ENCODE data around the gene TNIK. TPM values are rescaled to one million over a fixed set of nuclear protein-coding genes. Genes with fewer than 3 reads are reported as not detected.

The TNIK gene
- total RNA-seq, 1 experiment from 2014 or later, result 0.69 TPM

GRCh38 chr3:171277456-171278298, 182.5 kb downstream of the TNIK start:
- intact Hi-C loops (cut with micrococcal nuclease; ENCODE audit: unreplicated experiment), result no loop called here
- no peak overlapping the region for H3K27ac ChIP-seq (ENCODE audit: low read depth, low read length, poor library complexity, severe bottlenecking)
- no peaks in the 10 kb centered on the region for H3K27me3 ChIP-seq (replicated peaks; ENCODE audit: insufficient read depth, low read depth, low read length, poor library complexity)
- H3K9me3 ChIP-seq (ENCODE audit: low read depth, low read length, poor library complexity, severe bottlenecking), result no peaks in the 10 kb centered on the region
- no peak for TF ChIP-seq CTCF (conservative IDR thresholded peaks at IDR 0.05; ENCODE audit: low read depth, low read length)
- no peak for DNase-seq (ENCODE audit: low spot score)
- BruUV-seq (replicated peaks), result no TSS peak
- no peak overlapping the region for H3K4me3 ChIP-seq (ENCODE audit: low read depth, low read length, poor library complexity, severe bottlenecking)
- ChIA-PET POLR2A (ENCODE audit: low non-redundant PET) (no interaction called here), CTCF (no interaction called here)
- H3K4me1 ChIP-seq (ENCODE audit: insufficient read depth, low read length, poor library complexity, severe bottlenecking), result no peaks in the 10 kb centered on the region
- no peaks in the 10 kb centered on the region for H3K36me3 ChIP-seq (ENCODE audit: insufficient read depth, low read length, poor library complexity, severe bottlenecking)

- DNase-seq (ENCODE audit: low spot score), result no peak
- no peaks in the 10 kb centered on the region for H3K4me1 ChIP-seq (ENCODE audit: insufficient read depth, low read length, poor library complexity, severe bottlenecking)
- no peak for TF ChIP-seq CTCF (conservative IDR thresholded peaks at IDR 0.05; ENCODE audit: low read depth, low read length)
- TF ChIP-seq EZH2 (IDR thresholded peaks at IDR 0.05; ENCODE audit: borderline replicate concordance, low read depth, low read length, poor library complexity, severe bottlenecking), result no peak
- POLR2A ChIA-PET (ENCODE audit: low non-redundant PET), result no interaction called here
- no peaks in the 10 kb centered on the region for H3K9me3 ChIP-seq (ENCODE audit: low read depth, low read length, poor library complexity, severe bottlenecking)
- H3K36me3 ChIP-seq (ENCODE audit: insufficient read depth, low read length, poor library complexity, severe bottlenecking), result no peaks in the 10 kb centered on the region
- no peak overlapping the region for H3K4me3 ChIP-seq (ENCODE audit: low read depth, low read length, poor library complexity, severe bottlenecking)
- CTCF ChIA-PET, result no interaction called here
- H3K27me3 ChIP-seq (replicated peaks; ENCODE audit: insufficient read depth, low read depth, low read length, poor library complexity), result no peaks in the 10 kb centered on the region
- intact Hi-C loops (cut with micrococcal nuclease; ENCODE audit: unreplicated experiment), result no loop called here
- BruUV-seq (replicated peaks), result no TSS peak
- H3K27ac ChIP-seq (ENCODE audit: low read depth, low read length, poor library complexity, severe bottlenecking), result no peak overlapping the region
Observed at GRCh38 chr3:171276923-171277322, 183.3 kb downstream of the TNIK start.

GRCh38 chr3:171274222-171274621, 186.0 kb downstream of the TNIK start:
- no peaks in the 10 kb centered on the region for H3K36me3 ChIP-seq (ENCODE audit: insufficient read depth, low read length, poor library complexity, severe bottlenecking)
- no peak overlapping the region for H3K4me3 ChIP-seq (ENCODE audit: low read depth, low read length, poor library complexity, severe bottlenecking)
- H3K27ac ChIP-seq (ENCODE audit: low read depth, low read length, poor library complexity, severe bottlenecking), result no peak overlapping the region
- H3K4me1 ChIP-seq (ENCODE audit: insufficient read depth, low read length, poor library complexity, severe bottlenecking), result no peaks in the 10 kb centered on the region
- intact Hi-C loops (cut with micrococcal nuclease; ENCODE audit: unreplicated experiment), result no loop called here
- no TSS peak for BruUV-seq (replicated peaks)
- no peaks in the 10 kb centered on the region for H3K9me3 ChIP-seq (ENCODE audit: low read depth, low read length, poor library complexity, severe bottlenecking)
- TF ChIP-seq EZH2 (IDR thresholded peaks at IDR 0.05; ENCODE audit: borderline replicate concordance, low read depth, low read length, poor library complexity, severe bottlenecking), result no peak
- no peak for TF ChIP-seq CTCF (conservative IDR thresholded peaks at IDR 0.05; ENCODE audit: low read depth, low read length)
- no peaks in the 10 kb centered on the region for H3K27me3 ChIP-seq (replicated peaks; ENCODE audit: insufficient read depth, low read depth, low read length, poor library complexity)
- no peak for DNase-seq (ENCODE audit: low spot score)
- POLR2A ChIA-PET (ENCODE audit: low non-redundant PET), result no interaction called here
- CTCF ChIA-PET, result no interaction called here

All from A673 (cell line).